H7 (cell line): Measurements from ENCODE around the gene AUTS2. TPM values are rescaled to one million over a fixed set of nuclear protein-coding genes. Genes with fewer than 3 reads are reported as not detected.
A peak's percentile ranks its signal among the peaks of the same experiment; 100 is the strongest.

Source experiments
- DNase-seq: peaks from one replicate; pipeline ENCODE4 v3.0.0; 2012
- H3K27me3 ChIP-seq: 2 replicates; pipeline ENCODE4 v1.6.0; 2011; ENCODE audit warnings: mild to moderate bottlenecking, low read length; ENCODE audit not compliant: control insufficient read depth, insufficient read depth
- H3K36me3 ChIP-seq: replicated peaks from 2 replicates; pipeline ENCODE4 v1.5.1; 2011; ENCODE audit warnings: low read length; ENCODE audit not compliant: control insufficient read depth, insufficient read depth
- H3K4me3 ChIP-seq: 2 replicates; pipeline ENCODE4 v1.5.1; 2011; ENCODE audit warnings: low read depth, mild to moderate bottlenecking, control low read depth, low read length, moderate library complexity; ENCODE audit not compliant: insufficient read depth
- total RNA-seq: library from RNA; depleted of rRNA; stranded (reverse); fragments of >200 nt; shearing (Covaris generic); gene quantifications from 2 replicates; pipeline ENCODE4 v1.2.3, GENCODE V29; 2014

AUTS2 gene
- total RNA-seq, 1 experiment from 2014 or later = 16.1 TPM

DNA sequence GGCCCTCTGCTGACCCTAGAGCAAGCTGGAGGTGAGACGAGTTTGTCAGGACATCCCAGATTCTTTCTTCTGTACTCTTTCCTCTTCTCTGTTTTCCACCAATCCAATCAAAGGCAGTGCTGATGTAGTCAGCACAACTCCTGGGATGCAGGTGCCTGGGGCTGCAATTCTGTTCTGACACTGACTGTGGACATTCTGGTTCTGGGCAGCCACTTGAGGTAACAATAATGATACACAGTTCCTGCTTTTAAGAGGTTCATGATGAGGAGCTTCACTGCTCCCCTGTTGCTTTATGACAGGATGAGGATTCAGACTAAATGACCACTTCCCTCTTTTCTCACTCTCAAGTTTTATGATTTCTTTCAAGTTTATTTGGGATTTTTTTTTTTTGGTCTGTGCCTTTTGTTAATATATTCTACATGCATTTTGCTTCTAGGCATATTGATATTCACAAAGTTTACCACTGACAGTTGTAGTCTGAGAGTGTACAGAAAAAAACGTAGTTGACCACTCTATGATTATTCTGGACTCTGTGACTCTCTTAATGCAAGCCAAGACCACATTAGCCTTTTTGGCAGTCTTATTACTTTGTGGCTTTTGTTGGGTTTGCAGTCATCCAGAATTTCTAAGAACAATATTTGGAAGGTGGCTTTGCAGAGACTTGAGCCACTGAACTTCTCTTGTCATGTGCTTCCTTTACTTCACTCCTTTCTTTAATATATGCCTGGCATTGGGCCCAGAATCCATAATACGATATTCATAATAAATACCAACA is 247.6 kb downstream of the AUTS2 start:
- DNase-seq = no peak
- Histone ChIP-seq H3K27me3 (no peaks in the 10 kb centered on the region), H3K4me3 (no peak overlapping the region), H3K36me3 (no peaks in the 10 kb centered on the region)

DNA sequence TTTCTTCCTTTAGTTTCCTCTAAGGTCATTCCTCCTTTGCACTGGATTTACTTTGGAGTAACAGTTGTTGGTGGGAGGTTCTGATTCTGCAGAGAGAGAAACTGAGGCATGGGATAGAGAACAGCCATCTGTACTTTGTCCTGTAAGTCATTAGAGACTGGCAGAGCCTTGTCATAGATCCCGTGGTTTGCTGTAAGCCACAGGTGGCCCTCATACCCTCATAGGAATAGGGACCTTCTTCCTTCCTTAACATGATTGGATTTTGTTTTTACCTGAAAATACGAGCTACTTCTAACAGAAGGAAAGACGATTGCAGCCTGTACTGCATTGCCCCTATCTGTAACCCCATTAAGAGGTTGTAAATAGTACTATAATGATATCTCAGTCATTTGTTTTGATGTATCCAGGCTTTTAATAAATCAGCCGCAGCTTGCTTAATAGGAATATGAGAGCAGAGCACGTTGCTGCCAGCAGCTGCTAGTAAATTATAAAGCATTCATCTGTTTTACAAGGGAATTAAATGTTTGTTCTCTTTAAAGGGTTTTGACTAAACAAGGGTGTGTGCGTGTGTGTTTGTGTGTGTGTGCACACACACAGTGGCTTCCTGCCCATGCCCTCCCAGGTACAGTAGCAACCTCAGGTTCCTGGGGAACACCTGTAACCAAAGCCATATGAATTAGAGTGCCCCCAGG is 249.8 kb downstream of the AUTS2 start:
- no peak overlapping the region for H3K4me3 ChIP-seq
- H3K27me3 ChIP-seq = no peaks in the 10 kb centered on the region
- no peaks in the 10 kb centered on the region for H3K36me3 ChIP-seq
- DNase-seq = no peak

DNA sequence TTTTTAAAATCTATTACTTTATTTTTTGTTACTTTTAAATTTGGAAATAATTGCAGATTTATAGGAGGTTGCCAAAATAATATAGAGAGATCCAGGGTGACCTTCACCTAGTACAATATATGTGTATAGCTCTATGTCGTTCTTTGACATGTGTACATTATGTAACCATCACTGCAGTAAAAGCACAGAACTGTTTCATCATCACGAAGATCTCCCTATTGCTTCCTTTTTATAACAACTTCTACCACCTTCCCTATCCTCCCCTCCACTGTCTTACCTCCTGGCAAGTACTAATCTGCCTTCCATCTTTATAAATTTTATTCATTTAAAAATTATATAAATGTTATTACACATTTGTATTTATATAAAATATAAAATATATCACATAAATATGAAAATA is 251.0 kb downstream of the AUTS2 start:
- H3K36me3 ChIP-seq = no peaks in the 10 kb centered on the region
- no peak for DNase-seq
- H3K27me3 ChIP-seq = no peaks in the 10 kb centered on the region
- no peak overlapping the region for H3K4me3 ChIP-seq

DNA sequence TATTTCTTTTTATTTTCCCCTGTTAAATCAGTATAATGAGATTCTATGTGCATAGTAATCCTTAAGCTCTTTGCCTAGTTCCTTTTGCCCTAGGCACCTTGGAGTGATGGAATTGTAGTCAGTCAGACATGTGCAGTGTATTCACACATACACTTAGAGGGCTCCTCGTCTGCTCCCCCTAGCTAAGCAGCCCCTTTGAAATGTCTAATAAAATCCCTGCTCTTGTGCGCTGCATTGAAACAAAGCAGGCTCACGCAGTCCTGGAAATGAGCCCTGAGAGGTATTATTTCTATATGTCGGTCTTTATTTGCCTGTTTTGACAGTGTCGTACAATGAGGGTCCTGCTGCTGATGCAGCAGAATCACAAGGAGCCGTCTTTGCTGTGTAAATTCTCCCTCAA is 258.7 kb downstream of the AUTS2 start:
- no peak for DNase-seq
- Histone ChIP-seq H3K4me3 (no peak overlapping the region), H3K36me3 (no peaks in the 10 kb centered on the region), H3K27me3 (no peaks in the 10 kb centered on the region)

DNA sequence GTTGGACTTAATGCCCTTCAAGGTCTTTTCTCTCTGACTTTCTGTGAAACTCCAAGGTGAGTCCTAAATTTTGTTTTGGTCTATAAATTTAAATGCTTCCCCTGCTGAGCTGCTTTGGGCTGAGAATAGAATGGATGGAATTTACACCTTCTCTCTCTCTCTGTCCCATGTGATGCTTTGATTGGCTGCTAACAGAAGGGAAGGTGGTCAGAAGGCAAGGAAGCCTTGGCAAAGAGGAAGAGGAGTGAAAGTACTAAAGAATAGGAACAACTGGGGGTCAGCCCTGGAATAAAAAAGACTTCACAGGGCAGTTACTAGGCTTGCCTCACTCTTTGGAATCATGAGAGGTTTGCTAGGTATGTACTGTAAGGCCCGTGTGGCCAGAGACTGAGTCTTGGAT is 260.2 kb downstream of the AUTS2 start:
- peak; percentile 27 for DNase-seq
- no peaks in the 10 kb centered on the region for H3K36me3 ChIP-seq
- no peaks in the 10 kb centered on the region for H3K27me3 ChIP-seq
- H3K4me3 ChIP-seq = no peak overlapping the region

DNA sequence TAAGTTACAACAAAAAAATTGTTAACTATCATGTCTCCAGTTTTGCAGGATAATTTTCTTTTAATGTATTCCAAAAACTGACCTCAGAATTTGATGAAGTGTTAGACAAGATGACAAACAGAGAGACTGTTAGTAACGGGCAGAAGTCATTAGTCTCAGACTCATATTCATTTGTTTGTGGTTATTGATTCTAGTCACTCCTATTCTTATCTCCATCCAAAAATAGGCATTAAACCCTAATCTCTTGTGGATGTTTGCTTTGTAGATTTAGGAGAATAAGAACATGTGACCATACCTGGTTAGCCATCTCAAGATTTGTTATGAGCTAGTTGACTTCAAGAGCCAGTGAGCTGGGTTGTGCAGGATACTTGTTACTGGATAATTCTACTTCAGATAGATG is 261.1 kb downstream of the AUTS2 start:
- Histone ChIP-seq H3K27me3 (no peaks in the 10 kb centered on the region), H3K36me3 (no peaks in the 10 kb centered on the region), H3K4me3 (no peak overlapping the region)
- DNase-seq = no peak

DNA sequence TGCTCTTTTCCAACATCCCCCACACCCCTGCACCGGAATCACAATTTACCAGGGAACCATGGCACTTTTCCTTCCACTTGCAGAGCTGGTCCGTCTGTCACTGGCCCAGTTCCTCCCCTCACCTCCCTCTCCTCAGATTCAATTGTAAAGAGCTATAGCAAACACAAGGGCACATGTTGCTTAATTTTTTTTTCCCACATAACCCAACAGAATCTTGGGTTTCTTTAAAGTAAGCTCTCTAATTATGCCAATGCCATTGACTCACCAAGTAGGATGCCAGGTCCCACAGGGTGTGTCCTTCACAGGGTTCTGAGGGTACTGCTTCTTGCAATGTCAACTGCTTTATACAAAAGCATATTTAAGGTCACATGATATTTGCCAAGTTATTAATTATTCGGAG is 262.2 kb downstream of the AUTS2 start:
- no peaks in the 10 kb centered on the region for H3K36me3 ChIP-seq
- H3K4me3 ChIP-seq = no peak overlapping the region
- H3K27me3 ChIP-seq = no peaks in the 10 kb centered on the region
- DNase-seq = no peak

DNA sequence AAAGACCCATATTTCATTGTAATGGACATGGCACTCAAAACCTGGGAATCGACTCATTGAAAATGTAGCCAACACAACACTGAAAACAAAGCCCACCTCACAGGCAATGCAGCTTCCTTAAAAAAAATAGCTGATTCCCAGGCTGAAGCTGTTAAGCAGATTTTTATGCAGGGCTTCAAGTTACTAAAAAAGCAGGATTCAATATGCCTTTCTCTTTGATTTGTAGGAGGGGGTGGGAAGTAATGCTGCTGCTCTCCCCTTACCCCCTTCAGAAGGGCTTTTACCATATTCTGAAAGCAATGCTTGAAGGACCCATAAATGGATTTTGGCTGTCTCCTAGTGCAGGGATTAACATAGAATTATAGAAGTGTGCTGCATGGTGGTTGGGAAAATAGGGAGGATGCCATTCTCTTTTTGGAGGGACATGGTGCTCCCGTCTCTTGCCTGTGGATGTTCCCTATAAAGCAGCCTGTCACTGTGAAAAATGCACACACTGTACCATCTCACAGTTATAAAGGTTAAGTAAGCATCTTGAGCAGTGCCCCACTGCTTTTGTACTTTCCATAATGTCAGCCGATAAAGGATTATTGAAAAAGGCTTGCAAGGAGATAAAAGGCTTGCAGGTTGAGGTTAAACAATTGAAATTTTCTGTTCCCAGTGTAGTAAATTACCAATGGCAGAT is 262.8 kb downstream of the AUTS2 start:
- H3K27me3 ChIP-seq = no peaks in the 10 kb centered on the region
- no peak overlapping the region for H3K4me3 ChIP-seq
- DNase-seq = no peak
- H3K36me3 ChIP-seq = no peaks in the 10 kb centered on the region

DNA sequence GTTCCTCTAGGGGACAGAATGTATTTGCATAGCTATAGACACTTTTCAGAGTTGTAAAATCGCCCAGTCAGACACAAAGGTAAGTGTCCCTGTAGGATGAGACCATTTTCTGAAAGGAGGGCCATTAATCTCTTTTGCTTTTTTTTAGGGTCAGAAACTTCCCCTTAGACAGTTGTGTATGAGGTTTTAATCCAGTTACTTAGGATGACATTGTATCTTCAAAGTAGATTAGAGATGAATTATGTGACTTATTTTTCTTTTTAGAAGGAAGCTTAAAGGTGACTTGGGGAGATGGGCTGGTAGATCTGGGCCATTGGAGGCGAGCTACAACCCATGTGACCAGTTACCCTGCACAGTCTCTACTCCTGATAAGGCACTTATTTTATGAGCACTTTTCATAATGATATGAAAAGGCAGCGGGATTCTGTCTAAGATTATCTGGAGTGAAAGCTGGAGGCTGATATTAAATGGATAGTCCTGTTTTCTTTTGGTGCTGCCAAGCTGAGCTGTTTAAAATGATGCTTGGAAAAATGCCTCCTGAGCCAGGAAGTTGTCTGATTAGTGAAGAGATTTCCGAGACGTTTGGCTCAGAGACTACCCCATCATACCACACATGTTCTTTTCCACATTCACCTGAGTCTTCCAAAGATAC is 264.3 kb downstream of the AUTS2 start:
- Histone ChIP-seq H3K27me3 (no peaks in the 10 kb centered on the region), H3K36me3 (no peaks in the 10 kb centered on the region), H3K4me3 (no peak overlapping the region)
- DNase-seq = no peak

DNA sequence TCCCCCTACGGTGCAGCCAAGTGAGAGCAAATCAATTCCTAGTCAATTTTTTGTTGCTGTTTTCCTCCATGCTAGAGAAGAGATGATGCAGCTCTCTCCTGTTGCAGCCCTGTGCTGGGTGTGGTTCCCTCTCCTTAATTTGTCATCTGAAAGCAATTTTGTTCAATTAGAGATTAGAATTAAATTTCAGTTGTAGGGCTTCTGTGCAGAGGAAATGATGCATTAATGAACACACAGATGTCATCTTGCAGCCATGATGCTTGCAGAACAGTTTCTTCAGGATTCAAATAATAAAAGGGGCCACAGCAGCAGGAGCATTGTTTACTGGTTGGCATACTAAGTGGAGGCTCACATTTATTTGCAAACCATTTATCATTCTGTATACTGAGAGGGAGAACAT is 266.0 kb downstream of the AUTS2 start:
- no peaks in the 10 kb centered on the region for H3K27me3 ChIP-seq
- H3K36me3 ChIP-seq = no peaks in the 10 kb centered on the region
- no peak for DNase-seq
- no peak overlapping the region for H3K4me3 ChIP-seq

DNA sequence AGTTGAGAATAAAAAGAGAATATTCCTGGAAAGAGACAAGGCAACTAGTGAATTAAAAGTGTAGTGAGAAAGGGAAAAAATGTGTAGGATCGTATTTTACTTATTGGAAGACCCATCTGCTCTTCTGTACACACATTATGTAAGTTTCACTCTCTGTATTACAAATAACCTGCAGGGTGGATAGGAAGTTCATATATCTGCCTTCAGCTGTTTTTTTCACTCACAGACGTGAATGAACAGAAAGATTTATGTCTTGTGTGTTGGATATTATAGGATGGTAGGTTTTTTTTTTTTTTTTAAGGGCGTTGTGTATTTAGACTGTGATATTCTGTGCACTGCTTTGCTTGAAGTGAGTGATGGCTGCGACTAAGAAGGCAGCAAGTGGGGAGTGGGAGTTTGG is 266.5 kb downstream of the AUTS2 start:
- no peak for DNase-seq
- no peaks in the 10 kb centered on the region for H3K27me3 ChIP-seq
- H3K36me3 ChIP-seq = no peaks in the 10 kb centered on the region
- H3K4me3 ChIP-seq = no peak overlapping the region

DNA sequence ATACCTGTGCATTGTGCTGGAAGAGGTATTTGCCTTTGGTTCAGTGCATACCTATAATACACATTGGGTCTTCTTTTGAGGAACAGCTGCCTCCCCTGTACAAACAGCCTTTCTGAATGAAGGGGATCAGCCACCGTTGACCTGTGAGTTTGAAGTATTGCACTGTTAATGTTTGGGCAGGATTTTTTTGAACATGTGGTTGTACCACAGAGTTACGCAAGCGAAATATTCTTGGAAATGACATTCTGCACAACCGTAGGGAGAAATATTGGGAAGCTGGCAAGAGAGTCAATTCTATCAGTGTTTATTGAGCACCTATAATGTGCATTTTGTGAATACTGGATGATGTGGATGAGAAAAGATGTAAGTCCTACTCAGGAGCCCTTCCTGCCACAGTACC is 270.6 kb downstream of the AUTS2 start:
- no peak for DNase-seq
- Histone ChIP-seq H3K27me3 (no peaks in the 10 kb centered on the region), H3K36me3 (no peaks in the 10 kb centered on the region), H3K4me3 (no peak overlapping the region)

DNA sequence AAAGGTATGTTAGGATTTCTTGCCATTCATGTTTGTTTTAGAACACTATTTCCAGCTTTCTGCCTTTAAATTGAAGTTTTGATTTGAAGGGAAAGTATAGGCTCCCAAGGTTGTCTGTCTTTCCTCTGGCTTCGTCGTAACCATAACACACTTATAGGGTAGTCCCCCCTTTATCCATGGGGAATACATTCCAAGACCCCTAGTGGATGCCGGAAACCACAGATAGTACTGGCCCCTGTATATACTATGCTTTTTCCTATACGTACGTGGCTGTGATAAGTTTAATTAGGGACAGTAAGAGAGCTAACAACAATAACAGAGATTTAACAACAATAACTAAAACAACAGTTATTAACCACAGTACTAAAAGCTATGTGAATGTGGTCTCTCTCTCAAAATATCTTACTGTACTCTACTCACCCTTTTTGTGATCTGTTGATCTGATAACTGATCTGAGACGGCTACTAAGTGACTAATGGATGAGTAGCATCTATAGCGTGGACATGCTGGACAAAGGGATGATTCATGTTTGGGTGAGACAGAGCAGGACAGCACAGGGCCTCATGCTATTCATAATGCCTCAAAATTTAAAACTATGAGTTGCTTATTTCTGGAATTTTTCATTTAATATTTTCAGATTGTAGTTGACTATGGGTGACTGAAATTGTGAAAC is 273.1 kb downstream of the AUTS2 start:
- H3K36me3 ChIP-seq = no peaks in the 10 kb centered on the region
- no peak for DNase-seq
- H3K4me3 ChIP-seq = no peak overlapping the region
- H3K27me3 ChIP-seq = no peaks in the 10 kb centered on the region

DNA sequence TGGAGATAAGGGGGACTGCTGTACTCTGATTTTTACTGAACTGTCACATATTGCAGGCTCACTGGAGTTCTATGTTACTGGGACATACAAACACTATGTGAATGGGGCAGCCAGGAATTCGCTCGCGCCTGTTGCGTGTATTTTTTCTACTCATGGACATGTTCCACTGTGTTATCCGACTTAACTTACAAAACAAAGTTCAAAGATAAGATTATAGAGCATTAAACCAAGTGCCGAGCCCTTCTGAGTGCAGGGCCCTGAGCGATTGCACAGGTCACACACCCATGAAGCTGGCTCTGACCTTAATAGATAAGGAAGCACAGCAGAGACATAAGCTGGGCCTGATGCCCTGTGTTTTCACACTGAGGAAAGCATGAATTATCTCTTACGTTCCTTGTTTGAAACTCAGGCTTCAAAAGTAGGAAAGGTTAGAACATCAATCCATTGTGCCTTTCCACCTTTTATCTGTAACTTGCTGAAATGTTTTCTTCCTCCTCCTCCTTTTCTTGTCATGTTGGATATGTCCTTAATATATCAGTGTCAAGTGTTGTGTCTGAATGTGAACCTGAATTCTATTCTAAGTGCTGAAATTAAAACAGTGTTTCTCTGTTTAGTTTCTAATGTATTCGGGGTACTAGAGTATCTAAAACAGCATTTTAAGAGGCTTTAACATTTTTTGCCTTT is 273.8 kb downstream of the AUTS2 start:
- DNase-seq = no peak
- no peaks in the 10 kb centered on the region for H3K36me3 ChIP-seq
- H3K4me3 ChIP-seq = no peak overlapping the region
- no peaks in the 10 kb centered on the region for H3K27me3 ChIP-seq
